ENCODE data around the gene PKIG. TPM values are rescaled to one million over a fixed set of nuclear protein-coding genes. Genes with fewer than 3 reads are reported as not detected.
A peak's percentile ranks its signal among the peaks of the same experiment; 100 is the strongest.
"Not testable (repeated sequence)": the region's sequence is repeated elsewhere in the genome, so short reads cannot be mapped to it uniquely, and the experiment has no call there.

The PKIG gene
- total and polyA plus RNA-seq, 9 donors: 37.0 to 114 (median 49.9) TPM

GRCh38 chr20:44584162-44584561, 1.8 kb downstream of the PKIG start:
- intact Hi-C loops (cut with DNase I): no loop called here
- Histone ChIP-seq H3K27ac (no peak overlapping the region), H3K4me1 (ENCODE audit: insufficient read depth) (peaks cover 21% of the 10 kb centered on the region), H3K27me3 (no peaks in the 10 kb centered on the region), H3K9me3 (no peaks in the 10 kb centered on the region), H3K4me3 (peak overlapping the region; percentile 39), H3K36me3 (no peaks in the 10 kb centered on the region)
- 83 to 91% (median 88%) methylated on average over 4 of the region's 4 CpGs for WGBS, 3 donors
- no peak for TF ChIP-seq POLR2A (IDR thresholded peaks at IDR 0.05)
- TF ChIP-seq, protein P1, sequence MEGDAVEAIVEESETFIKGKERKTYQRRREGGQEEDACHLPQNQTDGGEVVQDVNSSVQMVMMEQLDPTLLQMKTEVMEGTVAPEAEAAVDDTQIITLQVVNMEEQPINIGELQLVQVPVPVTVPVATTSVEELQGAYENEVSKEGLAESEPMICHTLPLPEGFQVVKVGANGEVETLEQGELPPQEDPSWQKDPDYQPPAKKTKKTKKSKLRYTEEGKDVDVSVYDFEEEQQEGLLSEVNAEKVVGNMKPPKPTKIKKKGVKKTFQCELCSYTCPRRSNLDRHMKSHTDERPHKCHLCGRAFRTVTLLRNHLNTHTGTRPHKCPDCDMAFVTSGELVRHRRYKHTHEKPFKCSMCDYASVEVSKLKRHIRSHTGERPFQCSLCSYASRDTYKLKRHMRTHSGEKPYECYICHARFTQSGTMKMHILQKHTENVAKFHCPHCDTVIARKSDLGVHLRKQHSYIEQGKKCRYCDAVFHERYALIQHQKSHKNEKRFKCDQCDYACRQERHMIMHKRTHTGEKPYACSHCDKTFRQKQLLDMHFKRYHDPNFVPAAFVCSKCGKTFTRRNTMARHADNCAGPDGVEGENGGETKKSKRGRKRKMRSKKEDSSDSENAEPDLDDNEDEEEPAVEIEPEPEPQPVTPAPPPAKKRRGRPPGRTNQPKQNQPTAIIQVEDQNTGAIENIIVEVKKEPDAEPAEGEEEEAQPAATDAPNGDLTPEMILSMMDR (IDR thresholded peaks at IDR 0.05): no peak
- TF ChIP-seq EP300 (IDR thresholded peaks at IDR 0.05): no peak
- DNase-seq: no peak

GRCh38 chr20:44585057-44585963, 2.9 kb downstream of the PKIG start:
- 87 to 88% (median 88%) methylated on average over 6 of the region's 6 CpGs for WGBS, 3 donors

DNA sequence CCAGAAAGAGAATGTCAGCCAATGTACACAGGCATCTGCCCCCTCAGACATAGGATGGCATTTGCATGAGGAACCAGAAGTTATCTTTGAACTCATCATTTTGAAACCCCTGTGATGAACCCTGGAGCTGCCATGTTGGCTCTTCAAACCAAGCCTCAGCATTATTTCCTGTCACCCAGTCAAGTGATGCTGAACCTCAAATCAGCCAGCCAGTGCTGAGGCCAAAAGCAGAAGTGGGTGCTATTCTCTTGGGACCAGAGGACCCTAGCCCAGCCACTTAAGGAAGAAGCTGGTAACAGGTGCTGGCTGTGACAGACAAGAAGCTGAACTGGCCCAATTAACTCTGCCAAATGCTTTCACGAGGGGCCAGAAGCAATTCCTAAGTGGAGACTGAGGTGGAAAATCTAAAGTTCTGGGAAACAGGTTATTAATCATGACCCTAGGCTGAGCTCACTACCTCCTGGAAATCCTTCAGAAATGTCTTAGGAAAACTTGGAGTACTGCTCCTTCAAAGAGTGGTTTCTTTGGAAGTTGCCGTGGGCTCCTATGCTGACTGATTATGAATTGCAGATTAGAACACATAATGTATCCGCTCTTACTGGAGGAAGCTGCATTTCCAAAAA, 4.0 kb downstream of the PKIG start:
- no peak for DNase-seq
- H3K27ac ChIP-seq: no peak overlapping the region
- H3K36me3 ChIP-seq: no peaks in the 10 kb centered on the region
- H3K9me3 ChIP-seq: no peaks in the 10 kb centered on the region
- no peaks in the 10 kb centered on the region for H3K27me3 ChIP-seq
- H3K4me1 ChIP-seq (ENCODE audit: insufficient read depth): peaks cover 21% of the 10 kb centered on the region
- WGBS, 3 donors: 45 to 85% (median 70%) methylated on average over 3 of the region's 3 CpGs
- intact Hi-C loops (cut with DNase I): no loop called here
- TF ChIP-seq EP300 (IDR thresholded peaks at IDR 0.05) (no peak), POLR2A (IDR thresholded peaks at IDR 0.05) (no peak)
- TF ChIP-seq, protein P1 (IDR thresholded peaks at IDR 0.05): no peak
- no peak overlapping the region for H3K4me3 ChIP-seq

More at GRCh38 chr20:44585057-44585963, 2.9 kb downstream of the PKIG start:
- no peaks in the 10 kb centered on the region for H3K36me3 ChIP-seq
- H3K27me3 ChIP-seq: no peaks in the 10 kb centered on the region
- H3K4me1 ChIP-seq (ENCODE audit: insufficient read depth): peaks cover 21% of the 10 kb centered on the region
- H3K27ac ChIP-seq: no peak overlapping the region
- intact Hi-C loops (cut with DNase I): no loop called here
- no peaks in the 10 kb centered on the region for H3K9me3 ChIP-seq
- DNase-seq: no peak
- H3K4me3 ChIP-seq: peak overlapping the region; percentile 39
- no peak for TF ChIP-seq POLR2A (IDR thresholded peaks at IDR 0.05)
- TF ChIP-seq EP300 (IDR thresholded peaks at IDR 0.05): no peak
- TF ChIP-seq, protein P1 (IDR thresholded peaks at IDR 0.05): no peak

DNA sequence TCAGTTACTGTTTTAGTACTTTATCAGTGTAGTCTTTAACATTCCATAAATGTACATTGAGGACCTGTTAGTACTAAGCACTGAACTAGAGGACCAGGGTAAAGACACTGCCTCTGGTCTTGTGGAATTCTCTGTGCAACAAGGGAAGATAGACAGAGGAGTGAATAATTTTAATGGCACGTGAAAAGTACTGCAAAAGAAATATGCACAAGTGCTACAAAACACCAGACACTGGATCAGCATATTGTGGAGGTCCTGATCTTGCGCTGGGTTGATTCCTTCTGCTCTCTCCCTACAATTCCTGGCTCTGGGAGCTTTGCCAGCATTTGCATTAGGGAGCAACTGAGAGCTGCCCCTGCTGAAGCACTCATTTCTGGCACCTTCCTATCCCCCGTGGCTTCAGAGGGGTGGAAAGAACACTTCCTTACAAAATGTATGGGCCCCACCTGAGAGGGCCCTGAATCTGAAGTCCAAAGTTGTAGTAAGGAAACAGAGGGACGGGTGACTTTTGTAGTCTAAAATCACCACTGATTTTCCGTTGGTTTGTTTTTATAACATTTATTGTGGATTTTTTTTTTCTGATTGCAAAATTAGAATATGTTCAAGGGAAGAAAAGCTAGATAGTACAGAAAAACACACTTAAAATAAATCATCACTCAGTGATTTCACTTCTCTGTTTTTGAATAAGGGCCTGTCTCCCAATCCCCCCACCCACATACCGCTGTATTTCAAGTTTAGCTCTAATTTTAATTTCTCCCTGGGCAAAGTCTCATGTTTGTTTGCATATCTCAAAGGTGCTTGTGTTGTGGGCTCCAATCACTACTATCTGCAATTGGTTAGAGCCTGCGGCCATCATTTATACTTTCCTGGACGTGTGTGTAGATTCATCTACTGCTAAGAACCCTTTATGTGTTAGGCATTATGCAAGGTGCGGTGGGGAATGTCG, 4.9 kb downstream of the PKIG start:
- Histone ChIP-seq H3K4me3 (no peak overlapping the region), H3K4me1 (ENCODE audit: insufficient read depth) (peaks cover 16% of the 10 kb centered on the region), H3K27ac (no peak overlapping the region), H3K27me3 (no peaks in the 10 kb centered on the region), H3K9me3 (no peaks in the 10 kb centered on the region), H3K36me3 (no peaks in the 10 kb centered on the region)
- intact Hi-C loops (cut with DNase I): no loop called here
- no peak for DNase-seq
- TF ChIP-seq POLR2A (IDR thresholded peaks at IDR 0.05): no peak
- no peak for TF ChIP-seq EP300 (IDR thresholded peaks at IDR 0.05)
- TF ChIP-seq, protein P1 (IDR thresholded peaks at IDR 0.05): no peak
- 59 to 63% (median 60%) methylated on average over 10 of the region's 10 CpGs for WGBS, 3 donors

DNA sequence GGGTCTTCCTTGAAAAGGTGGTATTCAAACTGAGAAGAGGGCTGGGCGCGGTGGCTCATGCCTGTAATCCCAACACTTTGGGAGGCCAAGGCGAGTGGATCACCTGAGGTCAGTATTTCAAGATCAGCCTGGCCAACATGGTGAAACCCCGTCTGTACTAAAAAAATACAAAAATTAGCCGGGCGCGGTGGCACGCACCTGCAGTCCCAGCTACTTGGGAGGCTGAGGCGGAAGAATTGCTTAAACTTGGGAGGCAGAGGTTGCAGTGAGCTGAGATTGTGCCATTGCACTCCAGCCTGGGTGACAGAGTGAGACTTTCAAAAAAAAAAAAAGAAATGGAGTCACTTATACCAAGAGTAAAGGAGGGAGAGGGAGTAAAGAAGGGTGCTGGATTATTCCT, 5.9 kb downstream of the PKIG start:
- H3K9me3 ChIP-seq; H3K27ac ChIP-seq; intact Hi-C loops (cut with DNase I); H3K27me3 ChIP-seq; DNase-seq; H3K36me3 ChIP-seq; H3K4me3 ChIP-seq: not testable (repeated sequence)
- peaks cover 15% of the 10 kb centered on the region for H3K4me1 ChIP-seq (ENCODE audit: insufficient read depth)
- 95 to 98% (median 96%) methylated on average over 9 of the region's 9 CpGs for WGBS, 3 donors

Measured in ovary (tissue), 9 donors.